DMS53 (cell line): Measurements from ENCODE around the gene CLEC2L.

Experiments used
- DNase-seq: peaks from one replicate; lab custom pipeline; 2025; lab: John Stamatoyannopoulos, UW

CLEC2L gene

GRCh38 chr7:139557857-139558581 is 34.5 kb downstream of the CLEC2L start:
- DNase-seq: no peak

- no peak for DNase-seq
These were observed 36.0 kb downstream of the CLEC2L start for GRCh38 chr7:139559364-139560105.

GRCh38 chr7:139560199-139560598 is 36.7 kb downstream of the CLEC2L start:
- DNase-seq: peak; percentile 52

- peak; percentile 97 for DNase-seq
These were observed 37.2 kb downstream of the CLEC2L start for GRCh38 chr7:139560678-139561077.

GRCh38 chr7:139562491-139562890 is 39.0 kb downstream of the CLEC2L start:
- DNase-seq: no peak

- no peak for DNase-seq
These were observed 39.6 kb downstream of the CLEC2L start for GRCh38 chr7:139562961-139563565.

GRCh38 chr7:139563856-139564255 is 40.4 kb downstream of the CLEC2L start:
- no peak for DNase-seq

GRCh38 chr7:139566075-139566474 is 42.6 kb downstream of the CLEC2L start:
- no peak for DNase-seq

GRCh38 chr7:139566736-139567646 is 43.5 kb downstream of the CLEC2L start:
- no peak for DNase-seq

GRCh38 chr7:139567647-139568345 is 44.3 kb downstream of the CLEC2L start:
- no peak for DNase-seq

GRCh38 chr7:139568346-139568675 is 44.8 kb downstream of the CLEC2L start:
- no peak for DNase-seq

- DNase-seq: no peak
These were observed 45.5 kb downstream of the CLEC2L start for GRCh38 chr7:139568813-139569490.

- peak; percentile 36 for DNase-seq
These were observed 46.6 kb downstream of the CLEC2L start for GRCh38 chr7:139570119-139570518.

- DNase-seq: no peak
These were observed 47.1 kb downstream of the CLEC2L start for GRCh38 chr7:139570626-139571025.

GRCh38 chr7:139571190-139571589 is 47.7 kb downstream of the CLEC2L start:
- no peak for DNase-seq

- DNase-seq: no peak
These were observed 48.2 kb downstream of the CLEC2L start for GRCh38 chr7:139571651-139572050.

GRCh38 chr7:139572071-139572470 is 48.6 kb downstream of the CLEC2L start:
- DNase-seq: no peak

- no peak for DNase-seq
These were observed 49.4 kb downstream of the CLEC2L start for GRCh38 chr7:139572704-139573385.

- DNase-seq: no peak
These were observed 50.4 kb downstream of the CLEC2L start for GRCh38 chr7:139573871-139574270.

GRCh38 chr7:139574618-139575337 is 51.3 kb downstream of the CLEC2L start:
- no peak for DNase-seq
